Subcutaneous abdominal adipose tissue (tissue), 5 donors: ENCODE measurements around the gene PRDM7.

Experiments used
- H3K27ac ChIP-seq: one replicate; pipeline ENCODE4 v1.7.0; 2013; ENCODE audit warnings: low read depth, mild to moderate bottlenecking, inconsistent platforms, low read length, moderate library complexity
- H3K27me3 ChIP-seq, 5 donors: one replicate each; pipeline ENCODE4 v1.7.0; 2013; ENCODE audit warnings: low read length in 5 of 5, inconsistent platforms in 1 of 5; ENCODE audit not compliant: control insufficient read depth in 5 of 5, insufficient read depth in 4 of 5
- H3K36me3 ChIP-seq, 5 donors: one replicate each; pipeline ENCODE4 v1.7.0; 2013; ENCODE audit warnings: low read length in 5 of 5; ENCODE audit not compliant: control insufficient read depth in 5 of 5, insufficient read depth in 5 of 5
- H3K4me1 ChIP-seq, 5 donors: one replicate each; pipeline ENCODE4 v1.7.0; 2013; ENCODE audit warnings: low read length in 5 of 5, mild to moderate bottlenecking in 3 of 5, moderate library complexity in 1 of 5; ENCODE audit not compliant: control insufficient read depth in 5 of 5, insufficient read depth in 5 of 5
- H3K4me3 ChIP-seq, 5 donors: one replicate each; pipeline ENCODE4 v1.7.0; 2013; ENCODE audit warnings: low read length in 5 of 5, low read depth in 1 of 5
- H3K9ac ChIP-seq, 5 donors: one replicate each; pipeline ENCODE4 v1.7.0; 2013; ENCODE audit warnings: low read length in 5 of 5, mild to moderate bottlenecking in 4 of 5, moderate library complexity in 3 of 5
- H3K9me3 ChIP-seq, 5 donors: one replicate each; pipeline ENCODE4 v1.7.0; 2013; ENCODE audit warnings: low read length in 5 of 5; ENCODE audit not compliant: control insufficient read depth in 5 of 5
- donor health status: healthy.
- donor health status: healthy.
- donor health status: healthy.
- donor health status: healthy.
- donor health status: healthy.

PRDM7 gene

DNA sequence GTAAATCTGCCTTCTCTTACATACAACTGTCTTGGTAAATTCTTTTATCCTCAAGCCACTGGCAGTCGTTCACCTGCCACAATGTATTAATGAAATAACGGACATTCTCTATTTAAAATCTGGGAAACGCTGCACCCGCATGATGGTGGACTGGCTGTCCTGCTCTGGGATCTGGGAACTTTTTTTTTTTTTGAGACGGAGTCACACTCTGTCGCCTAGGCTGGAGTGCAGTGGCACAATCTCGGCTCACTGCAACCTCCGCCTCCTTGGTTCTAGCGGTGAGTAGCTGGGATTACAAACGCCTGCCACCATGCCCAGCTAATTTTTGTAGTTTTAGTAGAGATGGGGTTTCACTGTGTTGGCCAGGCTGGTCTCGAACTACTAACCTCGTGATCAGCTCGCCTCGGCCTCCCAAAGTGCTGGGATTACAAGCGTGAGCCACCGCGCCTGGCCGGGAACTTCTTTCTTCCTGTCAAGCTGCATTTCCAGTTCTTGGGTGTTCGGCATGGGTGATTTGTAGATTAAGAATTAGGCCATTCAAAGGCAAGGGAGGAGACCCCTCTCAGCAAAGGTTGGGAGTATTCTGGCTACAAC lies 28.3 kb downstream of the PRDM7 start:
- Histone ChIP-seq H3K4me3 (no peak overlapping the region), H3K36me3 (peaks cover 0 to 6% (median 0%) of the 10 kb centered on the region in 5 donors), H3K9me3 (peaks cover 0 to under 1% (median 0%) of the 10 kb centered on the region in 5 donors), H3K4me1 (peaks cover 0 to 17% (median 14%) of the 10 kb centered on the region in 5 donors), H3K9ac (no peak overlapping the region), H3K27ac (no peak overlapping the region), H3K27me3 (peaks cover 0 to 7% (median 0%) of the 10 kb centered on the region in 5 donors)

DNA sequence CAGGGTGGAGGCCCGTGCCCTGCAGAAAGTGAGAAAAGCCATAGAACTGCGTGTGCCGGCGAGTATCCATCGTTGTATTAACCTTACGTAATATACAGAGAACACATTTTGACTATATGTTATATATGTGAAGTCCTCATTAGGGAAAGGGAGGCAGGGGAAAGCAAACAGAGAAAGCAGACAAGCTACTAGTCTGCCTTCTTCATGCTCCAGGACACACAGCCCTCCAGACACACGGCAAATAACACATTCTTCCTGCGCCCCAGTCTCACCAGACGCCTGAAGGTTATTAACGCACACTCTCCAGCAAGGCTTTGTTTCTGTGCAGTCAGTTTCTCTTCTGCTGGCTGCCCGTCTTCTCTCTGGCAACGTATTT lies 28.8 kb downstream of the PRDM7 start:
- peaks cover 0 to 11% (median 3%) of the 10 kb centered on the region in 5 donors for H3K36me3 ChIP-seq
- H3K27ac ChIP-seq, result no peak overlapping the region

DNA sequence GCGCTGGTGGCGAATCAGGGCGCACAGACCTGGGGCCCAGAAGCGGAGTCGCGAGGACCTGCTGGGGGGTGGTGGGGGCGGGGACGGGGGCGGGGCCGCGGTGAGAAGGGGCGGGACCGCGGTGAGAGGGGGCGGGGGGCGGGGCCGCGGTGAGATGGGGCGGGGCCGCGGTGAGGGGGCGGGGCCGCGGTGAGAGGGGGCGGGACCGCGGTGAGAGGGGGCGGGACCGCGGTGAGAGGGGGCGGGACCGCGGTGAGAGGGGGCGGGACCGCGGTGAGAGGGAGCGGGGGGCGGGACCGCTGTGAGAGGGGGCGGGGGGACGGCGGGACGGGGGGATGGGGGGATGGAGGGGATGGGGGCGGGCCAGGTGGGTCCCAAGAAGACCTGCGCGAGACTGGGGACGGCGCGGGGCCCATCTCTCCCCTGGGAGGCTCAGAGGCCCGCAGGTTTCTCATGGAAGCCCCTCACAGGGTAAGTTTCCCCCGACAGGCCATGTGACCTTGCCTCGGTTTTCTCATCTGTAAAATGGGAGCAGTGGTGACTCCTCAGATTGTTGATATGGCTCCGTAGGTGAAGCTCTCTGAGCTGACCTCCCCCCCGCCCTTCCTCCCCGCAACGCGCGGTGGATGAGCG lies 29.3 kb downstream of the PRDM7 start:
- Histone ChIP-seq H3K9me3 (no peaks in the 10 kb centered on the region), H3K9ac (peak overlapping the region in 1 of 5 donors; percentile 65), H3K4me3 (peak overlapping the region in 3 of 5 donors; percentile 50 to 71 (median 65)), H3K27me3 (peaks cover 0 to 7% (median 0%) of the 10 kb centered on the region in 5 donors), H3K27ac (no peak overlapping the region), H3K4me1 (peaks cover 0 to 17% (median 14%) of the 10 kb centered on the region in 5 donors), H3K36me3 (peaks cover 0 to 16% (median 8%) of the 10 kb centered on the region in 5 donors)

More for the DNA sequence above, 28.8 kb downstream of the PRDM7 start:
- H3K9ac ChIP-seq, result peak overlapping the region in 1 of 5 donors; percentile 13
- peaks cover 0 to 7% (median 0%) of the 10 kb centered on the region in 5 donors for H3K27me3 ChIP-seq
- H3K9me3 ChIP-seq, result no peaks in the 10 kb centered on the region
- H3K4me1 ChIP-seq, result peaks cover 0 to 17% (median 14%) of the 10 kb centered on the region in 5 donors
- no peak overlapping the region for H3K4me3 ChIP-seq

DNA sequence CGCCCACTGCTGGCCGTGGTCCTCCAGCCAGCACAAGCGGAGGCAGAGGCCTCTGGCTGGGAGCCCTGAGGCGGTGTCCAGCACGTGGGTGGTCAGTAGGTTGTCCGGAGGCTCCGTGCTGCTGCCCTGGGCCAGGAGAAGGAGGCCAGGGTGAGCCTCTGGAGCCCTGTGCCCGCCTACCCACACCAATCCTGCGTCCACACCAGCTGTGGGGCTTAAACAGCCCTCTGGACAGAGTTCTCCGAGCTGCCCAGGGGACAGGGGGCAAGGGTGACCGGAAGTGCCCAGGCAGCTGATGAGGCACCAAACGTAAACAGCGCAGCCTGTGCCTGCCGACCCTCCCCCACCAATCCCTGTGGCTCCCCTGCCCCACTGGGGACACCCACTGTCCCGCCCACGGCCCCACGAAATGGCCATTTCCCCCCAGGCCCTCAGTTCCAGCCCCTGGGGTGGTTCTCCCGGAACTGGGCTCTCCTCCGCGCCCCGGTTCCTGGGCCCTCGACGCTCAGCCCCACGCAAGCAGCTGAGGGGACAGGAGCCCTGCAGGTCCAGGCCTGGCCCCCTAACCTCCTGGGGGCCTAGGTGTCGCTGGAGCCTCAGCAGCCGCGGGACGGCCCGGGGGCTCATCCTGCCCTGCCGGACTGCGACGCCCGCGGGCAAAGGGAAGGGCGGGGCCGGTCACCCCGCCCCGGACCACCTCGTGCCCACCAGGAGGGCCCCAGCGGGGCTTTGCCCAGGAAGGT lies 30.0 kb downstream of the PRDM7 start:
- peaks cover 0 to 17% (median 14%) of the 10 kb centered on the region in 5 donors for H3K4me1 ChIP-seq
- peaks cover 0 to 7% (median 0%) of the 10 kb centered on the region in 5 donors for H3K27me3 ChIP-seq
- no peaks in the 10 kb centered on the region for H3K9me3 ChIP-seq
- peak overlapping the region in 4 of 5 donors; percentile 48 to 71 (median 58) for H3K4me3 ChIP-seq
- peaks cover 0 to 23% (median 14%) of the 10 kb centered on the region in 5 donors for H3K36me3 ChIP-seq
- H3K27ac ChIP-seq, result no peak overlapping the region
- H3K9ac ChIP-seq, result peak overlapping the region in 4 of 5 donors; percentile 14 to 68 (median 60)

DNA sequence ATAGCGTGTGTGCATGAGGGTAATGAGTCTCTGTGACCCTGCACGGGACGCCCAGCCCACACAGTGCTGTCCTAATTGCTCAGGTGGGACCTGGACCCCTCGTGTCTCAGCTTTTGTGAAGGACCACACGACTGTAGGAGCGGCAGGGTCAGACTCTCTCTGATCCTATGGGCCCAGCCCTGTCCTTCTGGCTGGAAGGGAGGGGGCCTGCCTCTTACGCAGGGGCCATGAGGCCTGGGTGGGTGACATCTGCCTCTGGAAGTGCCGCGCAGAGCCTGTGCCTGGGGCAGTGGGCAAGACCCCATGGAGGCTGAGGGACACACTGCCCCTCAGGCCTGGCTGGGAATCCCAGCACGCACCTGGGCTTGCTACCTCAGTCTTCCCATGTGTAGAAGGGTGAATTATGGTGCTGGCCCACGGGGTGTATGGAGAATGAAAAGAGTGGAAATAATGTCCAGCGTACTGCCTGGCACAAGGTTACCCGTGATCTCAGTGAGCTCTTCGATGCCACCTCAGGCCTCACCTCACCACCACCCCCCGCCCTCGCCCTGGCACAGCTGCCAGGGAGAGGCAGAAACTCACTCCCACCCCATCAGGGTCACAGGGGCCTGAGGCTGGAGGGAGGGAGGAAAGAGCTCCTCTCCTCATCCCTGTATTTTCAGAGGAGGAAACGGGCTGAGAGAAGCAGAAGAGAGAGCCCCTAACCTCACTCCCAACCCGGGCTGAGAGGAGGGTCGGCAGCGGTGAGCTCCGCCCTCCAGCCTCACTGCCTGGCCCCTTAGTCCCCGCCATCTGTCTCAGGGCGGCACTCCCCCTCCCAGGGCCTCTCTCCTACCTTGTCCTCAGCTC lies 30.8 kb downstream of the PRDM7 start:
- H3K27ac ChIP-seq, result no peak overlapping the region
- peak overlapping the region in 3 of 5 donors; percentile 50 to 71 (median 65) for H3K4me3 ChIP-seq
- H3K9me3 ChIP-seq, result no peaks in the 10 kb centered on the region
- peaks cover 0 to 17% (median 14%) of the 10 kb centered on the region in 5 donors for H3K4me1 ChIP-seq
- H3K36me3 ChIP-seq, result peaks cover 0 to 23% (median 14%) of the 10 kb centered on the region in 5 donors
- H3K9ac ChIP-seq, result peak overlapping the region in 3 of 5 donors; percentile 14 to 68 (median 65)
- H3K27me3 ChIP-seq, result peaks cover 0 to 7% (median 0%) of the 10 kb centered on the region in 5 donors

DNA sequence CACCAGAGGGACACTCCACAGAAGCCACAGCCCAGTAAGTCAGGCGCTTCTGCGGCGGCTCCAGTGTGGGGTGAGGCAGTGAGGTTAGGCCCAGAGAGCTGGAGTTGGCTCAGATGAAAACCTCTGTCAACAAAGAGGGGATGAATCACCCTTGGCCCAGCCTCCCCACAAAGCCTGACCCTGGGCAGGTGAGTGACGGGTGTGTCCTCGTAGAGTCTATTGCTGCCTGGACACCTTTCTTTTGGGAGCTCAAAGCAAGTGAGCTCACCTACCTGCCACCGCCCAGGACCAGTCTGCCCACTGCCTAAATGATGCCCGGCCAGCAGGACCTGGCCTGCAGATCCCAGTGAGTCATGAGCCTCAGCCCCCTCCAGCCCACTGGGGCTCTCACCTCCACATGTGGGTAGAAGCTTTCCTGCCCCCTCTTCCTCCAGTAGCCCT lies 33.0 kb downstream of the PRDM7 start:
- Histone ChIP-seq H3K36me3 (peaks cover 0 to 38% (median 29%) of the 10 kb centered on the region in 5 donors), H3K9ac (no peak overlapping the region), H3K4me1 (peaks cover 0 to 17% (median 14%) of the 10 kb centered on the region in 5 donors), H3K9me3 (no peaks in the 10 kb centered on the region), H3K27ac (no peak overlapping the region), H3K27me3 (peaks cover 0 to 7% (median 0%) of the 10 kb centered on the region in 5 donors), H3K4me3 (no peak overlapping the region)

DNA sequence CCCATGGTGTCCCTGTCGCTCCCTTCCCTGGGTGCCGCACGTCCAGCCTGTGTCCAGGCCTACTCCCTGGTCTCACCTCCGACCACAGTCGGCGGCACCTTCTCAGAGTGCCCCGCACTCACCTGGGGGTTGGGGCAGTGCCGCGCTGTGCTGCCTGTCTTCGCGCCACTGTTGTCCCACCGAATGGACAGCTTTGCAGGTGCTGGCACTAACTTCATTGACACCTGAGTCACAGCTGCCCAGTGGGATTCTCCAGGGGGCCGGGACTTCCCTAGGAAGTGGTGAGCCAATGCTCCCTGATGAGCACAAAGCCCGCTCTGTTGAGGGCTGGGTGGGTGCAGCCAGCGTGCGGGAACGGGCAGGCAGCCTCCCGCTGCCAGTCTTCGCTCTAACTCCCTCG lies 33.6 kb downstream of the PRDM7 start:
- H3K36me3 ChIP-seq, result peaks cover 0 to 43% (median 35%) of the 10 kb centered on the region in 5 donors
- H3K27me3 ChIP-seq, result peaks cover 0 to 7% (median 0%) of the 10 kb centered on the region in 5 donors
- H3K9me3 ChIP-seq, result no peaks in the 10 kb centered on the region
- H3K4me3 ChIP-seq, result no peak overlapping the region
- no peak overlapping the region for H3K9ac ChIP-seq
- H3K27ac ChIP-seq, result no peak overlapping the region
- peaks cover 0 to 17% (median 14%) of the 10 kb centered on the region in 5 donors for H3K4me1 ChIP-seq

DNA sequence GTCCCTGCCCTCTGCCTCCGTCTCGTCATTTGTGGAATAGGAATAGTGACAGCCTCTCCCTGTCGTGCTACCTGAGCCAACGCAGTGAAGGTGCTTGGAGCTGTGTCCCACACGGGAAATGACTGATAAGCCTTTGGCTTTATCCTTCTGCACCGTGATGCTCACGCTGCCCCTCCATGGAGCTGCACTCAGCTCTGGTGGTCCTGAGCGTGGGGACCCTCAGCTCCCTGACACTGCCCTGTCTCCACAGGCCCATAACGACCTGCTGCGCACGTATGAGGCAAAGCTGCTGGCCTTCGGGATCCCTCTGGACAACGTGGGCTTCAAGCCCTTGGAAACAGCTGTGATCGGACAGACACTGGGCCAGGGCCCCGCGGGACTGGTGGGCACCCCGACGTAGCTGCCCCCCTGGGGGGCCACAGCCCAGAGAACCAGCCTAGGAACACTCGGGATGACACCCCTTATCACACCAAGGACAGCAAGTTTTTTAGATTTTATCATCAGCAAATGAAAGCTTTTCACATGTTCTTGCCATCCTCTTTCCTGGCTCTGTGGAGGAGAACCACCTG lies 34.1 kb downstream of the PRDM7 start:
- Histone ChIP-seq H3K4me1 (peaks cover 0 to 16% (median 14%) of the 10 kb centered on the region in 5 donors), H3K4me3 (no peak overlapping the region), H3K27ac (no peak overlapping the region), H3K9ac (no peak overlapping the region), H3K36me3 (peaks cover 0 to 48% (median 40%) of the 10 kb centered on the region in 5 donors), H3K9me3 (no peaks in the 10 kb centered on the region), H3K27me3 (peaks cover 0 to 7% (median 0%) of the 10 kb centered on the region in 5 donors)

DNA sequence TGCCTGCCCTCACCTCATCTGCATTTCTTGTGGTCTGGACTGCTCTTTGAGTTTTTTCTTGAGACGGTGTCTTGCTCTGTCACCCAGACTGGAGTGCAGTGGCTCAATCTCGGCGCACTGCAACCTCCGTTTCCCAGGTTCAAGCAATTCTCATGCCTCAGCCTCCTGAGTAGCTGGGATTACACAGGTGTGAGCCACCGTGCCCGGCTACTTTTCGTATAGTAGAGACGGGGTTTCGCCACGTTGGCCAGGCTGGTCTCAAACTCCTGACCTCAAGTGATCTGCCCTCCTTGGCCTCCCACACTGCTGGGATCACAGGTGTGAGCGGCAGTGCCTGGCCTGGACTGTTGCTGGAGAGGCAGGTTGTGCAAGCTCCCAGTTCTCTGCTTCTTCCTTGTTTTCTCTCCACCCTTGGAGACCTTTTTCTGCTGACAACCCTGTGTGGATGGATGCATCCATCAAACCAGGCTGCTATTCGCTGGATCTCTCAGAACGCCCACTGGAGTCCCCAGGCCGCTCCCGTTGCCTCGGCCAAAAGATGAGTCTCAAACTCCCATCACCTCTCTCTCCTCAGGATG lies 35.1 kb downstream of the PRDM7 start:
- Histone ChIP-seq H3K9me3 (no peaks in the 10 kb centered on the region), H3K27me3 (peaks cover 0 to 6% (median 0%) of the 10 kb centered on the region in 5 donors), H3K4me1 (peaks cover 0 to 21% (median 19%) of the 10 kb centered on the region in 5 donors), H3K36me3 (peaks cover 0 to 58% (median 50%) of the 10 kb centered on the region in 5 donors), H3K27ac (no peak overlapping the region), H3K9ac (no peak overlapping the region), H3K4me3 (no peak overlapping the region)
